Tibial nerve (tissue), 3 donors: ENCODE measurements around the gene PTGER4.
"Not testable (repeated sequence)": the region's sequence is repeated elsewhere in the genome, so short reads cannot be mapped to it uniquely, and the experiment has no call there.

ENCODE experiments used
- POLR2A ChIP-seq, 2 donors: fragments of 450-650 bp; IDR thresholded peaks; one replicate each; pipeline ENCODE4 v1.6.1; 2017; ENCODE audit warnings: antibody characterized with exemption in 2 of 2, mild to moderate bottlenecking in 2 of 2, moderate library complexity in 2 of 2
- TF ChIP-seq, protein P1 (sequence below), 5 experiments: fragments of 200-600 bp in 3 of 5; fragments of 450-650 bp in 2 of 5; sonication (generic) in 3 of 5; IDR thresholded peaks; one replicate each; pipeline ENCODE4 v1.5.1; 2016 to 2019; ENCODE audit warnings: antibody characterized with exemption in 5 of 5, mild to moderate bottlenecking in 3 of 5, moderate library complexity in 2 of 5

GRCh38 chr5:40702027-40702426 is 22.3 kb downstream of the PTGER4 start:
- TF ChIP-seq, protein P1, sequence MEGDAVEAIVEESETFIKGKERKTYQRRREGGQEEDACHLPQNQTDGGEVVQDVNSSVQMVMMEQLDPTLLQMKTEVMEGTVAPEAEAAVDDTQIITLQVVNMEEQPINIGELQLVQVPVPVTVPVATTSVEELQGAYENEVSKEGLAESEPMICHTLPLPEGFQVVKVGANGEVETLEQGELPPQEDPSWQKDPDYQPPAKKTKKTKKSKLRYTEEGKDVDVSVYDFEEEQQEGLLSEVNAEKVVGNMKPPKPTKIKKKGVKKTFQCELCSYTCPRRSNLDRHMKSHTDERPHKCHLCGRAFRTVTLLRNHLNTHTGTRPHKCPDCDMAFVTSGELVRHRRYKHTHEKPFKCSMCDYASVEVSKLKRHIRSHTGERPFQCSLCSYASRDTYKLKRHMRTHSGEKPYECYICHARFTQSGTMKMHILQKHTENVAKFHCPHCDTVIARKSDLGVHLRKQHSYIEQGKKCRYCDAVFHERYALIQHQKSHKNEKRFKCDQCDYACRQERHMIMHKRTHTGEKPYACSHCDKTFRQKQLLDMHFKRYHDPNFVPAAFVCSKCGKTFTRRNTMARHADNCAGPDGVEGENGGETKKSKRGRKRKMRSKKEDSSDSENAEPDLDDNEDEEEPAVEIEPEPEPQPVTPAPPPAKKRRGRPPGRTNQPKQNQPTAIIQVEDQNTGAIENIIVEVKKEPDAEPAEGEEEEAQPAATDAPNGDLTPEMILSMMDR (IDR thresholded peaks at IDR 0.05) = not testable (repeated sequence)
- not testable (repeated sequence) for TF ChIP-seq POLR2A (IDR thresholded peaks at IDR 0.05)
